HUES48 (cell line): ENCODE measurements around the gene MCEE.

ENCODE experiments used
- H3K27ac ChIP-seq: one replicate; pipeline ENCODE4 v1.7.0; 2013; ENCODE audit warnings: low read depth, low read length, inconsistent platforms
- H3K27me3 ChIP-seq: 2 replicates; pipeline ENCODE4 v1.6.1; 2013; ENCODE audit warnings: mild to moderate bottlenecking, low read length; ENCODE audit not compliant: control insufficient read depth, insufficient read depth
- H3K36me3 ChIP-seq: 2 replicates; pipeline ENCODE4 v1.6.1; 2013; ENCODE audit warnings: low read length; ENCODE audit not compliant: control insufficient read depth, insufficient read depth
- H3K4me1 ChIP-seq: 2 replicates; pipeline ENCODE4 v1.6.1; 2013; ENCODE audit warnings: mild to moderate bottlenecking, low read length; ENCODE audit not compliant: control insufficient read depth, insufficient read depth
- H3K4me3 ChIP-seq: 2 replicates; pipeline ENCODE4 v1.5.1; 2013; ENCODE audit warnings: mild to moderate bottlenecking, low read depth, low read length
- H3K9ac ChIP-seq: 2 replicates; pipeline ENCODE4 v1.6.1; 2013; ENCODE audit warnings: mild to moderate bottlenecking, low read depth, low read length, moderate library complexity
- H3K9me3 ChIP-seq: 2 replicates; pipeline ENCODE4 v1.6.1; 2013; ENCODE audit warnings: low read length; ENCODE audit not compliant: control insufficient read depth, insufficient read depth

The MCEE gene

GRCh38 chr2:71078624-71079023, 51.4 kb downstream of the MCEE start:
- no peak overlapping the region for H3K4me3 ChIP-seq
- H3K27ac ChIP-seq = no peak overlapping the region
- no peak overlapping the region for H3K9ac ChIP-seq
- H3K27me3 ChIP-seq = no peaks in the 10 kb centered on the region
- peaks cover 3% of the 10 kb centered on the region for H3K4me1 ChIP-seq
- peaks cover 46% of the 10 kb centered on the region for H3K36me3 ChIP-seq
- H3K9me3 ChIP-seq = no peaks in the 10 kb centered on the region

GRCh38 chr2:71074893-71075395, 55.1 kb downstream of the MCEE start:
- Histone ChIP-seq H3K4me1 (no peaks in the 10 kb centered on the region), H3K27me3 (no peaks in the 10 kb centered on the region), H3K27ac (no peak overlapping the region), H3K9me3 (no peaks in the 10 kb centered on the region), H3K36me3 (peaks cover 63% of the 10 kb centered on the region), H3K4me3 (no peak overlapping the region), H3K9ac (no peak overlapping the region)

- Histone ChIP-seq H3K4me1 (peaks cover 9% of the 10 kb centered on the region; the same call in 1 of the 2 replicates), H3K36me3 (peaks cover 57% of the 10 kb centered on the region), H3K9me3 (no peaks in the 10 kb centered on the region), H3K27me3 (no peaks in the 10 kb centered on the region), H3K27ac (no peak overlapping the region), H3K9ac (no peak overlapping the region), H3K4me3 (no peak overlapping the region)
These were observed 56.6 kb downstream of the MCEE start for GRCh38 chr2:71073475-71073874.

- no peak overlapping the region for H3K9ac ChIP-seq
- H3K36me3 ChIP-seq = peaks cover 47% of the 10 kb centered on the region
These were observed 57.5 kb downstream of the MCEE start for GRCh38 chr2:71072492-71072891.

GRCh38 chr2:71071681-71072398, 58.2 kb downstream of the MCEE start:
- H3K27me3 ChIP-seq = no peaks in the 10 kb centered on the region
- H3K36me3 ChIP-seq = peaks cover 41% of the 10 kb centered on the region
- peaks cover 9% of the 10 kb centered on the region; the same call in 1 of the 2 replicates for H3K4me1 ChIP-seq
- H3K9me3 ChIP-seq = no peaks in the 10 kb centered on the region
- no peak overlapping the region for H3K9ac ChIP-seq
- no peak overlapping the region for H3K4me3 ChIP-seq
- no peak overlapping the region for H3K27ac ChIP-seq

More at GRCh38 chr2:71072492-71072891, 57.5 kb downstream of the MCEE start:
- no peaks in the 10 kb centered on the region for H3K9me3 ChIP-seq
- no peak overlapping the region for H3K27ac ChIP-seq
- no peak overlapping the region for H3K4me3 ChIP-seq
- peaks cover 9% of the 10 kb centered on the region; the same call in 1 of the 2 replicates for H3K4me1 ChIP-seq
- no peaks in the 10 kb centered on the region for H3K27me3 ChIP-seq

GRCh38 chr2:71070294-71071093, 59.5 kb downstream of the MCEE start:
- H3K9me3 ChIP-seq = no peaks in the 10 kb centered on the region
- no peak overlapping the region for H3K4me3 ChIP-seq
- H3K9ac ChIP-seq = no peak overlapping the region
- no peak overlapping the region for H3K27ac ChIP-seq
- peaks cover 29% of the 10 kb centered on the region for H3K36me3 ChIP-seq
- H3K27me3 ChIP-seq = no peaks in the 10 kb centered on the region
- peaks cover 9% of the 10 kb centered on the region; the same call in 1 of the 2 replicates for H3K4me1 ChIP-seq

- H3K4me3 ChIP-seq = peak overlapping the region; percentile 87
- H3K27me3 ChIP-seq = no peaks in the 10 kb centered on the region
- H3K9ac ChIP-seq = no peak overlapping the region
- H3K9me3 ChIP-seq = no peaks in the 10 kb centered on the region
- peaks cover 9% of the 10 kb centered on the region; the same call in 1 of the 2 replicates for H3K4me1 ChIP-seq
- H3K36me3 ChIP-seq = peaks cover 24% of the 10 kb centered on the region
- no peak overlapping the region for H3K27ac ChIP-seq
These were observed 60.7 kb downstream of the MCEE start for GRCh38 chr2:71069376-71069775.

- Histone ChIP-seq H3K9me3 (no peaks in the 10 kb centered on the region), H3K9ac (peak within 1 kb of the TSS; percentile 56), H3K27me3 (no peaks in the 10 kb centered on the region), H3K4me1 (peaks cover 9% of the 10 kb centered on the region; the same call in 1 of the 2 replicates), H3K27ac (peak within 1 kb of the TSS; percentile 91), H3K4me3 (peak within 1 kb of the TSS; percentile 87), H3K36me3 (peaks cover 15% of the 10 kb centered on the region)
These were observed 61.6 kb downstream of the MCEE start, which contains the start of gene NAGK for GRCh38 chr2:71068218-71069035. NAGK (plus strand) TSS chr2:71068648; CDS start chr2:71068684, 36 bp downstream.

GRCh38 chr2:71067567-71068217, 62.3 kb downstream of the MCEE start:
- peaks cover 8% of the 10 kb centered on the region; the same call in 1 of the 2 replicates for H3K36me3 ChIP-seq
- H3K4me1 ChIP-seq = peaks cover 9% of the 10 kb centered on the region; the same call in 1 of the 2 replicates
- no peaks in the 10 kb centered on the region for H3K27me3 ChIP-seq
- H3K4me3 ChIP-seq = peak overlapping the region; percentile 87
- H3K27ac ChIP-seq = peak overlapping the region; percentile 91
- H3K9me3 ChIP-seq = no peaks in the 10 kb centered on the region
- H3K9ac ChIP-seq = peak overlapping the region; percentile 50

- Histone ChIP-seq H3K4me3 (no peak overlapping the region), H3K9me3 (no peaks in the 10 kb centered on the region), H3K27ac (no peak overlapping the region), H3K9ac (no peak overlapping the region), H3K4me1 (peaks cover 9% of the 10 kb centered on the region; the same call in 1 of the 2 replicates), H3K36me3 (0 out of 2 replicates have a peak, but pooled peaks cover 3% of the 10 kb centered on the region), H3K27me3 (no peaks in the 10 kb centered on the region)
These were observed 63.2 kb downstream of the MCEE start for GRCh38 chr2:71066856-71067255.
